22Rv1 (cell line): ENCODE measurements around the gene LCE6A.

Source experiments
- CTCF ChIP-seq: fragments of 450-650 bp; IDR thresholded peaks from 2 replicates; pipeline ENCODE4 v1.5.1; 2017; ENCODE audit warnings: mild to moderate bottlenecking
- ZFX ChIP-seq: fragments of 450-650 bp; IDR thresholded peaks from 2 replicates; pipeline ENCODE4 v1.6.1; 2017; ENCODE audit warnings: antibody characterized with exemption, borderline replicate concordance

GRCh38 chr1:152859696-152860095, 17.0 kb downstream of the LCE6A start, which contains the start of gene LCE7A:
- TF ChIP-seq CTCF (no peak), ZFX (no peak)
